Kasumi-1 (cell line): ENCODE measurements around the gene TULP4.

Source experiments
- DNase-seq, 2 experiments: peaks; one replicate each; lab custom pipeline; 2025; lab: John Stamatoyannopoulos, UW

The TULP4 gene

DNA sequence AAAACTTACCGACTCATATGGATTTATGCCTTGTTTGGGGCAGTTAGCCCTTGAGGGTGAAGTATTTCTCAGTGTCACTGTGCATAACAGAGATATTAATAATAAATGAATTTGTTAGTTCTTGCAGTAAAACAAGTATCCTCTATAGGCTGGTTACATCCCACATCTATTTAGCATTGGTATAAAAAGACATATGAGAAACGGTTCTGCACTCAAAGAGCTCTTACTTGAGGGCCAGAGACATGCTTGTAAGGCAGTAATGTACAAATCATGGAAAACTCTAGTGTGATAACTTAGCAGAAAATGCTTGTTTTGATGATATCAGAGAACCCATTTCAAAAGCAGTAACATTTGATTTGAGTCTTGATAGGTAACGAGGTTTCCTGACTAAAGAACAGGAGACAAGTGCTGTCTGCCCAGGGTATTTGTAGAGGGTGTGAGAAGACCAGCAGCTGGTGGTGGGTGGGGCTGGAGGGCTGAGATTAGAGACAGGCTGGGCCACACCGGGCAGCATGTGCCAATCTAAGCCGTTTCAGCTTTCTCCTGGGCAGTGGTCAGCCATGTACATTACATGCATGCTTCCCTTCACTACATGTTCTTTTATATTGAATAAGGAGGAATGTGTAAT, 46.3 kb downstream of the TULP4 start:
- no peak for DNase-seq

DNA sequence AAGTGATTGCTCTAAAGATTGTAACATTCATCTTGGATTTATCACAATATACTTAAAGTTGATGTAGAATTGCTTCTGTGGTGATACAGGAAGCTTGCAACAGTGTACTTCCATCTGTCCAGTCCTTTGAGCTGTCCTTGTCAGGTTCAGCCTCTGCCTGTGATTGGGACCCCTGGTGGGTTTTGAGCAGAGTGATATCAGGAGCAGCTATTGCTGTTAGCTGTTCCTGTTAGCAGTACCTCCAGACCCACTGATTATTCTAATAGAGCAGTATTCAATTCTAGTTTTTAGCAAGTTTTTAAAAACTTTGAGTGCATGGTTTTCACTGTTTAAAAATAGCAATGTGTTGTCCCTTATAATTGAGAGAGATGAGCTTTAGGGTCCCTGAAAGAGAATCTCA, 48.8 kb downstream of the TULP4 start:
- no peak for DNase-seq

DNA sequence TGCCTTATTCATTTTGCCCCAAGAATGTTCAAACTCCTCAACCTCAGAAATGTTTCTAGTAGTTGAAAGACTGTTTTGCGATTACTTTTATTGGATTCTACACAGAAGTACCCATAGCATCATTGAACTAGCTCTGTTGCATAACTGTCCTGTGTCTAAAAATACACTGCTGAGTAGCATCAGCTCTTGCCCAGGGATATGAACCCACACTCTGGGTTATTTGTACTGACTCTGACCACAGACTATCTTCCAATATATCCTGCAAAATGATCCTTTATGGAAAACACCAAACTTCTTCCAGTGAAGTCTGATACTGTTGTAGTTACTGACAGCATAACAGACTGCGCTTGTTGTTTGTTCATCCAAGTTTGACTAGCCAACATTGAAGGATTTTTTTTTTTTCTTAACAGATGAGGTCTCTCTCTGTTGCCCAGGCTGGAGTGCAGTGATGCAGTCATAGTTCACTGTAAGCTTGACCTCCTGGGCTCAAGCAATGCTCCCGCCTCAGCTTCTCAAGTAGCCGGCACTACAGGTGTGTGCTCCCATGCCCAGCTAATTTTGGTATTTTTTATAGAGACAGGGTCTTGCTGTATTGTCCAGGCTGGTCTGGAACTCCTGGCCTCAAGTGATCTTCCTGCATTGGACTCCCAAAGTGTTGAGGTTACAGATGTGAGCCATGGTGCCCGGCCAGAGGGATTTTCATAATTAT, 49.9 kb downstream of the TULP4 start:
- no peak for DNase-seq

DNA sequence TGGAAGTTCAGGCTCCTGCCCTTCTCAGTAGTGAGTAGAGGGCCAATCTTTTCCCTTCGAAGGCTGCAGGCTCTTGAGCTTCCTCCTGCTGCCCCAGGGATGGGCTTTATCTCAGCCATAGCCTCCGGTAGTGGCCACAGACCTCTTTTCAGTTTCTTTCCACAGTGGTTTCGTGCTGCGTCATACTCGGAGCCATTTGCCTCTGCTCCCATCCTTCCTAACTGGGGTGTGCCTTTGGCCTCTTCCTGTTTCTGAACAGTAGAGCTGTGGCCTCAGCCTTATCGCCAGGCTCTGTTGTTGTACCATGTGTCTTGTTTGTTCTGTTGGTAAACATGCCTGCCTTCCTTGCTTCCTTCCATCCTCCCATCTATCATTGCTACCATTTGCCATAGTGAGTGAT, 54.1 kb downstream of the TULP4 start:
- DNase-seq = no peak

DNA sequence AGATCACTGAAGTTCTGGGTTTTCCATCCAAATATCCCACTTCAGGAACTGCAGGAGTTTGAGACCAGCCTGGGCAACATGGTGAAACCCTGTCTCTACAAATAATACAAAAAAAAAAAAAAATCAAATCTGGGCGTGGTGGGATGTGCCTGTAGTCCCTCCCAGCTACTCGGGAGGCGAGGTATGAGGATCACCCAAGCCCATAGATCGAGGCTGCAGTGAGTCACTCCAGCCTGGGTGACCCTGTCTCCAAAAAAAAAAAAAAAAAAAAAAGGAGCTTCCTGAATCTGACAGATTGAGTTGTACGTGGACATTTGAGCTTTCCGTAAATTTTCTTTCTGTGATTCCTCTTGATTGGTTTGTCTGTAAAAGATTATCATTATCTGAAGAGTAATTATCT, 55.6 kb downstream of the TULP4 start:
- DNase-seq = no peak

DNA sequence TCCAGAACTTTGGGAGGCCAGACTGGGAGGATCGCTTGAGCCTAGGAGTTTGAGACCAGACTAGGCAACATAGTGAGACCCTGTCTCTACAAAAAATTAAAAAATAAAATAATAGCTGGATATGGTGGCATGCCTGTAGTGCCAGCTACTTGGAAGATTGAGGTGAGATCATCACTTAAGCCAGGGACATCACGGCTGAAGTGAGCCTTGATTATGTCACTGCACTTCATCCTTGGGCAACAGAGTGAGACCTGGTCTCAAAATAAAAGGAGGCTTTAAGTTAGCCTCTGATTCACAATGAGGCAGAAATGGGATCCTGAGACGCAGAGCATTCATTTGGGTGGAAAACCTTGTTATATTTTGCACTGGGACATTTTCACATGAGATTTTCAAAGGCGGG, 57.0 kb downstream of the TULP4 start:
- DNase-seq = no peak

DNA sequence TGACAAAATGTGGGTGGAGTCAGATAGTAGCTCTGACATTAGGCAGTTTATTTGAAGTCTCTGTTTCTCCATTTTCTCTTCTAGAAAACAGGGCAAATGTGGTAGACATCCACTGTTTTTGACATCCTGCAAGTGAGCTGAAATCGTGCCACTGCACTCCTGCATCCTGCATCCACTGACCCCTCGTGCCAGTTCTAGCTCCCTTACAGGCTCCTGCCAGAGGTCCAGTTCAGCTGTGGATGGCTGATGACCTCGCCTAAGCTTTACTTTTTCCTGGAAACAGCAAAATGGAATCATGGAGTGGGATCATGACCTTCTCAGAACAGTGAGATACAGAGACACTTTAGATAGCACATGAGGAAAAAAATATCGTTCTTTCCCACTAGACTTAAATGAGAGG, 58.5 kb downstream of the TULP4 start:
- no peak for DNase-seq

DNA sequence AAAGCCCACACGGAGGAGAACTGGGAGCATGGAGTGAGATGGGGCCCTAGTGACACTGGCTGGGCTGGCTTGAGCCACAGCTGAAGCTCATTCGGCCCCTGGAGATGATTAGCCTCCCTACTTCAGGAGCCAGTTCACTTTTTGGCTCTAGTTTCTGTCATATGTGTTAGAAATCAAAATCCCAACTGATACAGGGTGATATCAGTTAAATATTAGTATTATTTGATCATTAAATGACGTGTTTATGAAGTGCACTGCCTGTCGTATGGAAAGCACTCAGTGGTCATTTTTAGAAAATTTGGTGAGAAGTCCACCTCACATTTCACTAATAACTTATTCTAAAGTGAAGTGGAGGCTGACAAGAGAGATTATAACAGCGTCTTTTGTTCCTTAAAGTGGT, 59.0 kb downstream of the TULP4 start:
- DNase-seq = no peak

DNA sequence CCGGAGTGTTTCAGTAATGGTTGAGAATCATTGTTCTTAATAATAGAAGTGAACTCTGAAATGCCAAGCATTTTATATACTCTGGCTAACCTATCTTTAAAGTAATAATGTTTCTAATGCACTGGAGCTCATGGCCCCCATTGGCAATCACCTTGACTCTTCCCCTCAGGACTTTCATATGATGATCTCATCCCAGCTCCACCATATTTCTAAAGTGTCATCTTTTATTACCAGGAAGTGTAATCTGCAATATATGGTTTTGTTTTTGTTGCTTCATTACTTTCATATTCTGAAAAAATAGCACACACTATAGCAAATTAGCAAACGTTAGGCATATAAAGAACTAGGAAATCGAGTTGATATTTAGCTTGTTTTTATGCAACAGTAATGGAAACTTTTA, 60.3 kb downstream of the TULP4 start:
- no peak for DNase-seq

DNA sequence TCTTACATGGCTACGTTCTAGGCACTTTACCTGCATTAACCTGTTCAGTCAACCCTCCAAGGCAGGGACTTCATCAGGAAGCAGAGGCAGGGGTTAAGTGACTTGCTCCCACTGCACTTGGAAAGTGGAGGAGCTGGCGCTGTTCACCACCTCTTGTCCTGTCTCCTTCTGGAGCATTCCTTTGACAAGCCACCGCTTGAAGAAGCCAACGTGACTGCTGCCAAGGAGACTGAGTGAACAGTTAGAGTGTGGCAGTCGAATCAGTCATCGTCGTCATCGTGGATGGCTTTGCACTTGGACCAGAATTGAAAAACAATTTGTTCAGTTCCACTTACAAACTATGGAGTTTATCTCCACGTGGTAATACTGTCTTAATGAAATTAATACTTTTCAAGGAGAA, 60.9 kb downstream of the TULP4 start:
- no peak for DNase-seq

DNA sequence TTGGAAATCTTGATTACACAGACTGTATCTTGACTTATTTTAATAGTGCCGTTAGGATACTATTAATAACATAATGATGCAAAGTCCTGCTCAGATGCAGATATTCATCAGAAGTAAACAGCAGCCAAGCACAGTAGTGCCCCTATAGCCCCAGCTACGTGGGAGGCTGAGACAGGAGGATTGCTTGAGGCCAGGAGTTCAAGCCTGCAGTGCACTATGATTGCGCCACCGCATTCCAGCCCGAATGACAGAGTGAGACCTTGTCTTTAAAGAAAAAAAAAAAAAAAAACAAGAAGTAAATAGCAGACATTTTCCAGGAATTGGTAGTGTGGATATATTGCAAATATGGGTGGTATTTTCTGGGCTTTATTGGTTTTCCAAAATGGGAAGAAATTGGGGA, 61.8 kb downstream of the TULP4 start:
- no peak for DNase-seq

DNA sequence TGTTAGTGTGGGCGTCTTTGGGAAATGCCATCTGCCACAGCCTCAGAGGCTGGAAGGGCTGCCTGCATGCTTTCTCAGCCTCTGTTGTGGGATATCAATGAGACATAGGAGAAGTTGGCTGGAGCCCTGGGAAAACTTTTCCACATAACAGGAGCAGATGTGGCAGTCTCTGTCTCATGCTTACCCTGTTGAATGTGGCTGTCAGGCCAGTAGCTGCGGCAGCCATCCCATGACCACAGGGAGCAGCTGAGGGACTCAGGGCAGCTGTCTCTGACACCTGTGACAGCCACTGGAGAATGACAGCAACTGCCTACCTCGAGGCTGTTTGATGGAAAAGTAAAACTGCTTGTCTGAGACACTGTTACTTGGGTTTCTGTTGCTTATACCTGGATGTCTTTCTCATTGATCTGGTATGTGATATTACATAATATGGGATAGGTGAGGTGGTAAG, 64.4 kb downstream of the TULP4 start:
- DNase-seq = no peak

DNA sequence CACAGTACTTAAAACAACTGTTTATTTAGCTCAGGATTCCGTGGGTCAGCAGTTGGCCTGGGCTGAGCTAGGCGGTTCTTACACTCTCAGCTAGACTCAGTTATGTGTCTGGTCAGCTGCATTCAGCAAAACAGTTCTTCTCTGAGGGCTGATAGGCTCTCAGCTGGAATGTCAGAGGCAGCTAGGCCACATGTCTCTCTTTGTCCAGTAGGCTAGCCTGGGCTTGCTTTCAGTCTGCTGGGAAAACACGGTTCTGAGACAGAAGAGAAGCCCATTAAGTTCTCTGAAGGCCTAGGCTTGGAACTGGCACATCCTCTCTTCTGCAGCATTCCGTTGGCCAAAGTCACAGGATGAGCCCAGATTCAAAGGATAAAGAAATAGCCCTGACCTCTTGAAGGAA, 65.6 kb downstream of the TULP4 start:
- no peak for DNase-seq

DNA sequence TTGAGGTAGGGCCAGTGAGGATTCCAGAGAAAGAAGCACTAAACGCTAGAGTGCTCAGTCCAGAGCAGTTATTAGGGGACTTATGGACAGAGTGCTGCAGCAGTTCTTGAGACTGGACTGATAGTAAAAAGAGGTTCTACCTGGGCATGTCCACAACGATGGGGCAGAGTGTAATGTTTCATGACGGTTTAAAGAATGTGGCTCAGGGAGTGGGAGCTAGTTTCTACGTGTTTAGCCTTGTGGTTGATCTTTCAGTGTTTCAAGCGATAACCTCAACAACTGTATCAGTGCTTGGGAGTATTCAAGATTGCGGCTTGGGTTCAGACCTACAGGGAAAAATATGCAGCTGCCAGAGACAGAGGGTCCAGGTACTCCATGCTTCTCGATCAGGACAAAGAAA, 67.1 kb downstream of the TULP4 start:
- DNase-seq = no peak

DNA sequence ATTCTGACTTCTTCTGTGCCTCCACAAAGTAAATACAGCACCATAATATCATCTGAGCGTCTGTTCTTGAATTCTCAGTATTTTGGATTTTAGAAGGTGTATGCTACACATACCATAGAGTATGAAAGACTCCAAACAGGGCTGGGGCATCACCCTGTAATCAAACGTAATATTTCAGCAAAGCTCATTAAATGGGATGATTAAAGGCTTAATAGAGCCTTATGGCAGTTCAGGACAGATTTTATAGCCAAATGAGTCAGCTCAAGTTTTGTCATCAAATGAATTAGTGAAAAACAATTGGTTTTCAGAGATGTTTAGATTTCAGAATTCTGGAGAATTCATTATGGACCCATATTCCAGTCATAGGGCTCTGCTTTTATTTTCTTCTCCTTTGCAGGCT, 68.9 kb downstream of the TULP4 start:
- no peak for DNase-seq

DNA sequence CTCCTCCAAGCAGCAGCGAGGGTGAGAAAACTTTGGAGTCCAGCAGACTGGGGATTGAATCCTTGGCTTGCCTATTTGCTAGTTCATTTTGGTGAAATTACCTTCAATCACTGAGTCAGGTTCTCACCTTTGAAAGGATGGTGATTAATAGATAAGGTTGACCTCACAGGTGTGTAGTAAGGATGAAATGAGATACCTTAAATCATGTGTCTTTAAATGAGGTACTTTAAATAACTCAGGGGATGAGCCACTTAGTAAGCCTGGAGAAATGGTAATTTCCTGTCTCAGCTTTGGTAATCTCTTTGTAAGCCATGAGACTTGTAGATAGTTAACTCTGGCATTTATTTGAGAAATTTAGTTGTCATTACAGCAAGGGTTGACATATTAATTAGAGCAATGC, 70.2 kb downstream of the TULP4 start:
- no peak for DNase-seq

DNA sequence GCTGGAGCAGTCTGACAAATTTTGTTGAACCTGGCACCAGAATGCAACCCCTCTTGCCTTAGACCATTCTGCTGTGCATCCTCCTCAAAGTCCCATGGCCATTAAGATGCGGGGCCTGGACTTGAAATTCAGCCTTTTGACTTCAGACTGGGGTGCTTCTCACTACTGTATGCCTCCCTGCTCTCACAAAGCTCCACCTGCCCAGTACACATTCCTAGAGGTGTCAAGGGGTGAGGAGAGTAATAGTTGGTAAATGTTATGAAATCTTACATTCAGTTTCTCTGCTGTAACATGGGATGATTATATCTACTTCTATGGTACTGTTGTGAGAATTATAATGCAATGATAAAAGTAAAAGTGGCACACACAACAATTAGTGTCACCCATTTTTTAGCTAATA, 70.8 kb downstream of the TULP4 start:
- no peak for DNase-seq

DNA sequence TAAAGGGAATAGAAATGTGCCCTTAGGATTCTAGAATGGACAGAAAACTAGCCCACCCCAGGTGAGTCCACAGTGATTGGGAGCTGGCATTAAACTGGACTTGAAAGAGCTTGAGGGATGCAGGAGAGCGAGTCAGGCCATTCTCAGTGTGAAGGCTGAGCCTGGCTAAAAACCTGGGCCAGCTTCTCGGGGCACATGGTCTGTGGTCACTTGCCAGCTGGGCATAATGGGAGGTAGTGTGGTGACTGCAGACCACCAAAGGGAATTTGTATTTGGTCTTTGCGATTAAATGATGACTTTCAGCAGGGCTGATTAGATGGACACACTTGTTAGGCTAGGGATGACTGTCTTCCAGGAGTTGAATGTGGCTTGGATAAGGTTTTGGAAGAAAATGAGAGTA, 71.3 kb downstream of the TULP4 start:
- no peak for DNase-seq

DNA sequence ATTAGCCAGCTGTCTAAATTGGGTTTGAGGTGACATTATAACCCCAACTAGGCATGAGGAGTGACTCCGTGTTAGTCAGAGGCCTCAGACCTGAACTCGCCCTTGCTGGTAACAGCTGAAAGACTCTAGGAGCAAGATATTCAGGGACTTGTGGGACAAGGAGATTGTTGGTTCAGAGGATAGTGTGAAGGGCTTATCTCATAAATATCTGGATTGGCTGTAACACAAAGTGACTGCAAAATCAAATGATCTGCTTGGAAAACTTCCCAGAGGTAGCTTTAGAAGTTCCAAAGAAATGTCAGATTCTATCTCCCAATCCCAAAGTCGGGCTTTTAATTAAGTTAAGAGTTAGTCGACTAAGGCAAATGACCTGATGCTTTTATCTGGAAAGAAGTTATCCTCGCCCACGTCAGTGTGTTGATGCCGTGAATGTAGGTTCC, 72.4 kb downstream of the TULP4 start:
- no peak for DNase-seq

DNA sequence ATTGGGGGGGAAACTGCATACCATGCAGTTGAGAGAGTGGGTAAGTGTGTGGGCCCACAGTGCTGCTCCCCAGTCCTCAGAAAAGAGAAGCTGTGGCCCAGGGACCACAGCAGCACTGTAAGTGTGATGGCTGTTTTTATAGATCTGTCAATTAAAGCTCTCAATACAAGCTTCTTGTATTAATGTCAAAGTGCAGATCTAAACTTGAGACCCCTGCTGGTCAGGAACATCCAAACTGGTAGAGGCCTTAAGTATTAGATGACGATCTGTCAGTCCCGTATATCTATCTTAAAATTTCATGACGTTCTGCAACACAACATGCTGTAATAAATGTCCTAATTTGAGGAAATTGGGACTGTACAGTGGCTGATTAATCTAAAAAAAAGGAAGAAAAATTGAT, 74.8 kb downstream of the TULP4 start:
- peak; percentile 15 to 37 for DNase-seq

DNA sequence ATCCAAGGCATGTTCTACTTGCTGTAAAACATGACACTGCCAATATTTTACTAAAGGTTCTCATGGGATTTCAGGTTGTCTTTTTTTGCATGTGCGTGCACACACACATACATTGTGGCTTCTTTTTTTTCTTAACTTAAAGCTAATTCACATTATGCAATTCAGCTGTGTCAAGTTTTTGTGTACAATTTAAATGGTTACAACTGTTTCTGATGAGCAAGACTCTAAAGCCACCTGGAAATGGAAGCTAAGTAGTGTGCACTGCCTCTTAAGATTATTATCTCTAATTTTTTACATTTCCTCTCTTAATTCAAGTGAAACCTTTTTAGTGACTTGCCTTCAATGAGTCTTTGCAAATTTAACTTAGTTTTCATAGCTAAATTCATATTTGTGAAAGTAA, 75.3 kb downstream of the TULP4 start:
- no peak for DNase-seq

DNA sequence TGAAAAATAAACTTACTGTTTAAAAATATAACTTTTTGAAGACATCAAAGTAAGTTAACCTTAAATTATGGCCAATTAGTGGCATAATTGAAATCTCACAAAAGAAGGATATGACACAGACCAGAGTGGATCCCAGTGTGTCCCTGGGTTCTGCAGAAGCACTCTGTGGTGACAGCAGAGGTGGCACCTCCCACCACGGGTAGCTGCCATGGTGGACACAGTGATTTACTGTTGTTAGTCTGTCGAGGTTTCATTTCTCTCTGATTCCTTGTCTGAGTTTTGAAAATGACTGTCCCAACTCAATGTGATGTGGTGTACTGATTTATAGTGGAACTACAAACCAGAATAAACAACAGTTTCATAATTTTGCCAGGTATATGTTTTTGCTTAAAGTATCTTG, 76.5 kb downstream of the TULP4 start:
- DNase-seq = no peak

DNA sequence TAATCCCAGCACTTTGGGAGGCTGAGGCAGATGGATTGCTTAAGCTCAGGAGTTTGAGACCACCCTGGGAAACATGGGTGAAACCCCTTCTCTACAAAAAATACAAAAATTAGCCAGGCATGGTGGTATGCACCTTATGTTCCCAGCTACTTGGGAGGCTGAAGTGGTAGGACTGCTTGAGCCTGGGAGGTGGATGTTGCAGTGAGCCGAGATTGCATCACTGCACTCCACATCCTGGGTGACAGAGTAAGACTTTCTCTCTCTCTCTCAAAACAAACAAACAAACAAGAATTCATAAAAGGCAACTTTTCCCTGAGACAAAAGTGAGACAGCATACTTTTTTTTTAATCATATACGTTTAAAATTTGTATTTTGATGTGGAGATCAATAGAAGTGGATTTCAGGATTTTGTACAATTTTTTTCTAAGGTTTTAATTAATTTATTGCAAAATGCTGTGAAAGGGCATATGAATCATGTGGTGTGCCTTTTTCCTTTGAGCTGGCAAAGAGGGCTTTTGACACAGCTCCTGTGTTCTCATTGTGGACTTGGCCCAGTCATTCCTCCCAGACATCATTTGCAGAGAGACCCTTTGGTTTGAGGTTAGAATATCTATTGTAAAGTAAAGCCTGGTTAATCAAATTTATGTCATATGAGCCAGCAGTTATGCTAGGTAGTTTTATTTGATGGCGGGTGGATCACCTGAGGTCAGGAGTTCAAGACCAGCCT, 77.1 kb downstream of the TULP4 start:
- DNase-seq = no peak
